VCaP (cell line): ENCODE measurements around the gene ST6GALNAC4.
A peak's percentile ranks its signal among the peaks of the same experiment; 100 is the strongest.
"Not testable (repeated sequence)": the region's sequence is repeated elsewhere in the genome, so short reads cannot be mapped to it uniquely, and the experiment has no call there.

Experiments
- H3K27ac ChIP-seq: fragments of 450-650 bp; 2 replicates; pipeline ENCODE4 v1.5.1; 2017
- TF ChIP-seq, protein P1 (sequence below): fragments of 450-650 bp; conservative IDR thresholded peaks from 2 replicates; pipeline ENCODE4 v1.5.1; 2017; ENCODE audit warnings: mild to moderate bottlenecking, moderate library complexity

Gene ST6GALNAC4

DNA sequence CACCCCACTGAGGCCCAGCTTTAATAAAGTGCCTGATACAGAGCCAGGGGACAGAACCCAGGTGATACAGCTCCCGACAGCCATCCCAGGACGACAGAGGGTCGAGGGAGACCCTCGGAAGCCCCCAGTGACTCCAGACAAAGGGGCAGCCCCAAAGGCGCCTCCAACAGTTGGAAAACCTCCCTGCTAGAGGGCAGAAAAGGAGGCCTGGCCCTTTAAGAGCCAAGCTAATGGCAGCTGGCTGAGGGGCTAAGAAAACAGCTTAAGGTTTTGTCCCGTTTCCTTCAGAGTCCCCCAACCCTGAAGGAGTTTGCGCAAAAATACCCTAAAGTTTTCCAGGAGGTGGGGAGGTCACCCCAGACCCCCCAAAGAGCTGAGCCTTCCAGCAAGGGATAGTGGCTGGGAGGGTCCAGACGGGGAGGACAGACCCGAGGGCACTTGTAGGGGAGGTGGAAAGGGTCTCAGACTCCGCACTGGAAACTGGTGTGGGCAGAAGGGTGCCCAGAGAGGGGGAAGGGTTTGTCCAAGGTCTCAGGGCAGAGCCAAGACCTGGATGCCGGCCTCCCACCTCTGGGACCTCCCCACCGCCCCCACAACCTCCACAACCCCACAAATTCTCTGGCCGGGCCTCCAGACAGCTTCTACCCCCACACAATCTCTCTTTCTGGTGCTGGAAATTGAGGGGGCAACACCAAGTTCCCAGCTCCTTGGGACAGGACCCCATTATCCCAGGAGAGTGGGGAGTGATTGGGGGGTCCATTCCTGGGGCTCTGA is 31.1 kb downstream of the ST6GALNAC4 start:
- no peak overlapping the region for H3K27ac ChIP-seq
- TF ChIP-seq, protein P1, sequence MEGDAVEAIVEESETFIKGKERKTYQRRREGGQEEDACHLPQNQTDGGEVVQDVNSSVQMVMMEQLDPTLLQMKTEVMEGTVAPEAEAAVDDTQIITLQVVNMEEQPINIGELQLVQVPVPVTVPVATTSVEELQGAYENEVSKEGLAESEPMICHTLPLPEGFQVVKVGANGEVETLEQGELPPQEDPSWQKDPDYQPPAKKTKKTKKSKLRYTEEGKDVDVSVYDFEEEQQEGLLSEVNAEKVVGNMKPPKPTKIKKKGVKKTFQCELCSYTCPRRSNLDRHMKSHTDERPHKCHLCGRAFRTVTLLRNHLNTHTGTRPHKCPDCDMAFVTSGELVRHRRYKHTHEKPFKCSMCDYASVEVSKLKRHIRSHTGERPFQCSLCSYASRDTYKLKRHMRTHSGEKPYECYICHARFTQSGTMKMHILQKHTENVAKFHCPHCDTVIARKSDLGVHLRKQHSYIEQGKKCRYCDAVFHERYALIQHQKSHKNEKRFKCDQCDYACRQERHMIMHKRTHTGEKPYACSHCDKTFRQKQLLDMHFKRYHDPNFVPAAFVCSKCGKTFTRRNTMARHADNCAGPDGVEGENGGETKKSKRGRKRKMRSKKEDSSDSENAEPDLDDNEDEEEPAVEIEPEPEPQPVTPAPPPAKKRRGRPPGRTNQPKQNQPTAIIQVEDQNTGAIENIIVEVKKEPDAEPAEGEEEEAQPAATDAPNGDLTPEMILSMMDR: no peak

DNA sequence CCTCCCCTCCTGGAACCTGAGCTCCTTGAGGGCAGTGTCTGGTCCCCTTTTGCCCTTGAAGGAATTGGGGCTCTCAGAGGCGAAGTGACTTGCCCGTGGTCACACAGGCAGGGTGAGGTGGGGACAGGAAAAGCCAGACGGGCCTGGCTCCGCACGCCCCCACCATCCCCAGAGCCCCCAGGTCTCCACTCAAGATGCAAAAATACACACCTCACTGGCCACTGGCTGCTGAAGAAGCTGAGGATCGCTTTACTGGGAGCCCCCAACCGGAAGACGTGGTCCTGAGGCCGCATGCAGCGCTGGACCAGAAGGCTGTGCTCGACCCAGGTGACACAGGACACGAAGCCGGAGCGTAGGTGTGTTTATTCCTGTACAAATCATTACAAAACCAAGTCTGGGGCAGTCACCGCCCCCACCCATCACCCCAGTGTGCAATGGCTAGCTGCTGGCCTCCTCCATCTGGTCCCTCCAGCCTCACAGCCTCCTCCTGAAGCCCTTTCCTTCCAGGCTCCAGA is 31.8 kb downstream of the ST6GALNAC4 start:
- TF ChIP-seq, protein P1: no peak
- H3K27ac ChIP-seq: no peak overlapping the region

DNA sequence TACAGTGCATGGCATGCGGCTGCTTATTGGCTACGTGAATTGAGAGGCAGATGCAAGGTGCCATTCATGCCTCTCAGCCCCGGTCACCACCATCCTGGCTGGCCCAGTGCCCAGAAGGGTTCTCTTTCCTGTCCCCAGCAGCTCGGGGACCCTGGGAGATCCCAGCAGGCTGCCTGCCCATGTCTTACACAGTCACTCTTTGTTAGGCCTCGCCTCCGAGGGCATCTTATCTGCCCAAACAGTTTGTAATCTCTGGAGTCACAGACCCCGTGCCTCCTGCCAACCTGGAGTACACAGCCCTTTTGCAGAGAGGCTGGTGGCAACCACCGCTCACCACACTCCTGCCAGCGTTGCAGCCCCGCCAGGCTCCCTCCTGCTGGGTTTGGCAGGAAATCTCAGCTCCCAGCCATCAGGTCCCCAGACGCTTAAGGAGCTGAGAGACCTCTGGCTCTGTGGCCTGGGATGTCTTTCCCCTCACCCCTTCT is 32.4 kb downstream of the ST6GALNAC4 start:
- no peak overlapping the region for H3K27ac ChIP-seq
- TF ChIP-seq, protein P1: no peak

DNA sequence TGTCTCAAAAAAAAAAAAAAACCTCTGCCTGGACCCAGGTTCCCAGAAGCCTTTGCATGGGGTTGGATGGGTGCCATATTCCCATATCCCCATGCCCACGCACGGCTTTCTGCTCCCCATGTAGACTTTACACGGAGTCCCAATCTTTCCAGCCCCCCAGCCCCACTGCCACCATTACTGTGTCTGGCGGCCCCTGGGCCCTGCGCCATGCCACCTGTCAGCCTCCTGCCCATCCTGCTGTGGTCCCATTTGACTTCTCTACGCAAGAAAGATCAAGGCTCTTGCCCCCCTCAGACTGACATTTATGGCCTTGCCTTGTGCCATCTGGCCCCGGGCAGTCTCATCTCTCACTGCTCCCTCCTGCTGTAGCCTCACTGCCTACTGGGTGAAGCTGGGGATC is 32.9 kb downstream of the ST6GALNAC4 start:
- TF ChIP-seq, protein P1: no peak
- H3K27ac ChIP-seq: no peak overlapping the region

DNA sequence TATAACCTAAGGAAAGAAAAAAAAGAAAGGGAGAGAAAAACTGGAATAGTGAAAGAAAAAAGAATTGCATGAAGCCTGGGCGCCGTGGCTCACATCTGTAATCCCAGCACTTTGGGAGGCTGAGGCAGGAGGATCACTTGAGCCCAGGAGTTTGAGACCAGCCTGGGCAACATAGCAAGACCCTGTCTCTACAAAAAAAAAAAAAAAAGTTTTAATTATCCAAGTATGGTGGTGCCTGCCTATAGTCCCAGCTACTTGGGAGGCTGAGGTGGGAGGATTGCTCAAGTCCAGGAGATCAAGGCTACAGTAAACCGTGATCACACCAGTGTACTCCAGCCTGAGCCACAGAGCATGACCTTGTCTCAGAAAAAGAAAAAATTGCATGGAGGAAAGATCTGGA is 35.1 kb downstream of the ST6GALNAC4 start:
- H3K27ac ChIP-seq: not testable (repeated sequence)

DNA sequence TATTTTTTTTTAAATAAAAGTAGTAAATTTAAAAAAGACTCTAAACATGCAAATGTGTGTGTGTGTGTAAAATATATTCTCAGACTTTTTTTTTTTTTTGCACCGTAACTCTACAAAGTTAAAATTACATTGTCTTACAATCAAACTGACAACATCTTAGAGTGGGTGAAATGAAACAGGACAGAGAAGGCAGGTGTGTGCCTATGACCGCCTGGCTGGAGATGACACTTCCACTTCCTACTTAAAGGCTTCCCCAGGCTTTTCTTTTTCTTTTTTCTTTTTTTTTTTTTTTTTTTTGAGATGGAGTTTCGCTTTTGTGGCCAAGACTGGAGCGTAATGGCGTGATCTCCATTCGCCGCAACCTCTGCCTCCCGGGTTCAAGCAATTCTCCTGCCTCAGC is 36.7 kb downstream of the ST6GALNAC4 start:
- TF ChIP-seq, protein P1: no peak
- no peak overlapping the region for H3K27ac ChIP-seq

DNA sequence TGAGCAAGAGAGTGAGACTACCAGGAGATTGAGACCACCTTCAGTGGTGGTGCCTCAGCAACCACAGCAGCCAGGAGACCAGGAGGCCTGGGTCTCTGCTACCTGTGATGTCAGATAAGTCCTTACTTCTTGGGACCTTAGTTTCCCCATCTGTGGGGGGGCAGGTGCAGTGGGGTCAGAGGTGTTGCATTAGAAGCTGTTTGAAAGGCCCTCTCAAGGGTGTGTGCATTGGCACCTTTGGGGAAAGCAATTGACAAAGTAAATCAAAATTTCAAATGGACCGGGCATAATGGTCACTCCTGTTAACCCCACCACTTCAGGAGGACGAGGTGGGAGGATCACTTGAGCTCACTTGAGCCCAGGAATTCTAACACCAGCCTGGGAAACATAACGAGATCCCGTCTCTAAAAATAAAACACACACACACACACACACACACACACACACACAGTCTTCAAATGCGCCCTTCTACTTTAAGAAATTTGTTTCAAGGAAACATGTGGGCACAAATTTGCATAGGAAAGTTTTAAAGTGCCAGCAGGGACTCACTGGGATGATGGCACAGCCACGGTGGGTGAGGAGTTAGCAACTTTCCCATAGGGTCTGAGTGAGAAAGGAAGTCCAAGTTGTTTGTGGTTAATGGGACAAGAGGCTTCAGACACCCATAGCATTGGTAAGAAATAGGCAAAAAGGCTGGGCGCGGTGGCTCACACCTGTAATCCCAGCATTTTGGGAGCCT is 38.0 kb downstream of the ST6GALNAC4 start:
- TF ChIP-seq, protein P1: no peak
- H3K27ac ChIP-seq: peak overlapping the region; percentile 83; the same call in 1 of the 2 replicates
